HL-60 (cell line): ENCODE results near the gene CYP1B1.

Experiments
- DNase-seq, 2 experiments: peaks; one replicate each; pipeline ENCODE4 v3.0.0-alpha.2; 2010 to 2020; ENCODE audit warnings: low read depth in 1 of 2, low spot score in 1 of 2
- H3K27ac ChIP-seq: fragments of 250-450 bp; sonication (Bioruptor Pico); replicated peaks from 2 replicates; pipeline ENCODE4 v1.5.1; 2020; ENCODE audit warnings: mild to moderate bottlenecking, moderate library complexity
- H3K27me3 ChIP-seq: fragments of 250-450 bp; sonication (Bioruptor Pico); 2 replicates; pipeline ENCODE4 v1.5.1; 2021; ENCODE audit warnings: mild to moderate bottlenecking, moderate library complexity; ENCODE audit not compliant: insufficient read depth, poor library complexity, severe bottlenecking
- H3K4me3 ChIP-seq: replicated peaks from 2 replicates; pipeline ENCODE4 v1.5.1; 2011; ENCODE audit warnings: mild to moderate bottlenecking, control low read depth, low read length; ENCODE audit not compliant: insufficient read depth
- CTCF ChIP-seq: IDR thresholded peaks from one replicate; pipeline ENCODE4 v1.5.1; 2011; ENCODE audit warnings: low read length, control low read depth, inconsistent platforms; ENCODE audit not compliant: insufficient read depth
- GABPA ChIP-seq: IDR thresholded peaks from 2 replicates; pipeline ENCODE4 v1.6.1; 2012; ENCODE audit warnings: low read depth
- POLR2AphosphoS5 ChIP-seq: IDR thresholded peaks from 2 replicates; pipeline ENCODE4 v1.6.1; 2012; ENCODE audit warnings: low read depth
- REST ChIP-seq: IDR thresholded peaks from 2 replicates; pipeline ENCODE4 v1.6.1; 2012; ENCODE audit warnings: low read depth; ENCODE audit not compliant: insufficient replicate concordance
- SPI1 ChIP-seq: IDR thresholded peaks from 2 replicates; pipeline ENCODE4 v1.6.1; 2012; ENCODE audit warnings: low read depth, mild to moderate bottlenecking, borderline replicate concordance

CYP1B1 gene

GRCh38 chr2:38107738-38108410 lies 31.9 kb upstream of the CYP1B1 start:
- Histone ChIP-seq H3K27me3 (no peaks in the 10 kb centered on the region), H3K4me3 (no peak overlapping the region), H3K27ac (no peak overlapping the region)
- DNase-seq = no peak
- TF ChIP-seq SPI1 (no peak), REST (no peak), CTCF (no peak), POLR2AphosphoS5 (no peak), GABPA (no peak)

GRCh38 chr2:38106405-38107094 lies 30.6 kb upstream of the CYP1B1 start:
- DNase-seq = no peak
- no peak overlapping the region for H3K4me3 ChIP-seq
- H3K27ac ChIP-seq = peak overlapping the region; percentile 59
- no peak for TF ChIP-seq SPI1
- no peak for TF ChIP-seq REST
- TF ChIP-seq CTCF = no peak
- TF ChIP-seq GABPA = no peak
- no peak for TF ChIP-seq POLR2AphosphoS5
- no peaks in the 10 kb centered on the region for H3K27me3 ChIP-seq

GRCh38 chr2:38105922-38106321 lies 30.0 kb upstream of the CYP1B1 start:
- Histone ChIP-seq H3K4me3 (no peak overlapping the region), H3K27ac (peak overlapping the region; percentile 59), H3K27me3 (no peaks in the 10 kb centered on the region)
- TF ChIP-seq SPI1 (no peak), CTCF (no peak), POLR2AphosphoS5 (no peak), GABPA (no peak), REST (no peak)
- DNase-seq = no peak
